Fibroblast of skin of abdomen (primary cell): ENCODE data around the gene GNLY.

Experiments used
- DNase-seq: peaks from one replicate; pipeline ENCODE4 v3.0.0-alpha.2; 2013

The GNLY gene

DNA sequence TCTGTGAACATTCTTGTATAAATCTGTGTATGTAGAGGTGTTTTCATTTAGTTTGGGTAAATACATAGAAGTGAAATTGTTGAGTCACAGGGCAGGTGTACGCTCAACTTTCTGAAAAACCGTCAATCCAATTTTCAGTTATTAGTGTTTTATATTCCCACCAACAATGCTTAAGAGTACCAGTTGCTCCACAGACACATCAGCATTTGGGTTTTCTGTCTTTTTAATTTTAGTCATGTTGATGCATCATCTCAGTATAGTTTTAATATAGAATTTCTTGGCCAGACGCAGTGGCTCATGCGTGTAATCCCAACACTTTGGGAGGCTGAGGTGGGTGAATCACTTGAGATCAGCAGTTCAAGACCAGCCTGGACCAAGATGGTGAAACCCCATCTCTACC is 3.2 kb upstream of the GNLY start:
- no peak for DNase-seq

DNA sequence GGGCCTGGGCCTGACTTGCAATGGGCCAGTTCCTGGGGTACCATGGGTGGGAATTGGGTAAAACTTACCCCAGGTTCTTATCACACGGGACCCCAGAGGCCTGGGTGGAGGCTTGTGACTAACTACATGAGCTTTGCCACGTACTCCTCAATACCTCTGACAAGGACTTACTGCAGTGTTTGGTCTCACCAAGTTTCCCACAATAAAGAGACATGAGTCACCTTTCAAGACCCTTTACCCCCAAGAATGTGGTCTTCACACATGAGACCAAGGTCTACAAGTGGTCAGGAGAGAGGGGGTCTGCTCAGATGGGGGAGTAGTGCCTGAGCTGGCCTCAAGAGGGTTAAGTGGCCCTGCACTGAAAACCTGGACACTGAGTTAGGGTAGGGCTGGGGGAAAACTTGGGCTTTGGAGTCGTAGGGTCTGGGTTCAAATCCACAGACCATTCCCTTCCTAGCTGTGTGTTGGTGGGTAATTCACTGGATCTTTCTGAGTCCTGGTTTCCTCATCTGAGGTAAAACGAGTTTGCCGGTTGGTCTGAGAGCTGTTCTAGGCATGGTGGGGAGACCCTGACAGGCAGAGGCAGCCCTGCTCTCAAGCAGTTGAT is 2.0 kb upstream of the GNLY start:
- DNase-seq = no peak

DNA sequence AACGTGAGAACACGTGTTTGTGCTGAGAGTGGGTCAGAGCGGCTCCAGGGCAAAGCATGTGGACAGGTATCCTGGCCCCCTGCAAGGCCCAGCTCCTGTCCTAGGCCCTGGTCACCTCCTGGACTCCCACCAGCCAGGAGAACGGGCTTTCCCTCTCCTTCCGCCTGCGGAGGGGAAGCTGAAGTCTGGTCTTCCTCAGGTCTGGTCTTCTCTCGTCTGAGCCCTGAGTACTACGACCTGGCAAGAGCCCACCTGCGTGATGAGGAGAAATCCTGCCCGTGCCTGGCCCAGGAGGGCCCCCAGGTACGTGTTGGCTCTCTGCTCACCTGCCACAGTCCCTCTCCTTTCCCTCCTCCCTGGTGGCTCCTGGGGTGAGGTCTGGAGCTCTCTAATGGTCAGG is 963 bp downstream of the GNLY start:
- no peak for DNase-seq

GRCh38 chr2:85695691-85696668 is 1.8 kb downstream of the GNLY start:
- no peak for DNase-seq

DNA sequence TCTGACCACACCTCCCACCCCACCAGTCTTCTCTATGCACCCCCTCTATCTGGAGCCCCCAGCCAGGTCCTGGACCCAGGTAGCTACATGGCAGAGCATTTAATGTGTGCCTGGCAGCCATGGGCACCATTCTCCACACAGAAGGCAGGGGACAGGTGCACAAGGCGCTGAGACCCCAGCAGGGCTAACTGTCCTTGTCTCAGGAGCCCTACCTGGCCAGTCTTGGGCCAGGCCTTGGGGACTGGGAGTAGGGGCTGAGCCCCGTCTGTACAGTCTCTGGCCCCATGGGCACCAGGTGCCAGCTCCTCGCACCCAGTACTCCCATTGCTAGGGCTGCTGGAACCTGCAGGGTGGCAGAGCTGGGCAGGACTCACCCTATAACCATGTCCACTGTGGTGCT is 2.9 kb downstream of the GNLY start:
- no peak for DNase-seq

DNA sequence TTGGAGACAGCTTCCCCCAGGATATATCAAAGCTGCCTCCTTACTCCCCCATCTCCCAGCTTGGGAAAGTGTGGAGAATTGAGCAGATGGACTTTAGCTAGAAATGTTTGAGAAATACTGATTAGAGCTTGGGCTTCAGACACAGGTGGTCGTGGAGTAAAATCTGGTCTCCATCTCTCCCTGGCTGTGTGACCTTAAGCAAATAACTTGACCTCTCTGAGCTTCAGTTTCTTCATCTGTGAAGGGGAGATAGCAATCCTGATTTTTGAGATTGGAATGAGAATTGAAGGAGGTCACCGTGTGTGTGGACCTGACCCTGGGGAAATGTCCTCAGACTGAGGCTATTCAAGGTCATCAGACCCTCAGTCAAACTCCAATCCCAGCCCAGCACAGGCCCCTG is 3.6 kb downstream of the GNLY start:
- DNase-seq = no peak

DNA sequence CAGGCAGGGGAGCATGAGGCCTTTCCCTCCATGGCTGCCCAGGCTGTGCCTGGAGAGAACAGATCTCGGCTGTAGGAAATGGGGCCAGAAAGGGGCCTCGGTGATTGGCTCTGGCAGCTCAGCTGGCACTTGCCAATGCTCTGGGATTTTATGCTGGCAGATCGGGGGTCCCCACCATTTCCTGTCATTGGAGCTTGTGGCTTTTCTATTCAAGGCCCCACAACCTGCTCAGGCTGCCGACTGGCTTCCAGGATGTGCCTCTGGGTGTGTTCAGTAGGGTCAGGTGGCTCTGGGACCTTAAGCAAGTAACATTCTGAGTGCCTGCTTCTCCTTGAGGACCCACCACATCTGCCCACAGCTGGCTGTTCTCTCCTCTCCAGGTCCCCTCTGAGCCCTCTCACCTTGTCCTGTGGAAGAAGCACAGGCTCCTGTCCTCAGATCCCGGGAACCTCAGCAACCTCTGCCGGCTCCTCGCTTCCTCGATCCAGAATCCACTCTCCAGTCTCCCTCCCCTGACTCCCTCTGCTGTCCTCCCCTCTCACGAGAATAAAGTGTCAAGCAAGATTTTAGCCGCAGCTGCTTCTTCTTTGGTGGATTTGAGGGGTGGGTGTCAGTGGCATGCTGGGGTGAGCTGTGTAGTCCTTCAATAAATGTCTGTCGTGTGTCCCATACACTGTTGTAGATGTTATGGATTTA is 4.2 kb downstream of the GNLY start:
- no peak for DNase-seq

DNA sequence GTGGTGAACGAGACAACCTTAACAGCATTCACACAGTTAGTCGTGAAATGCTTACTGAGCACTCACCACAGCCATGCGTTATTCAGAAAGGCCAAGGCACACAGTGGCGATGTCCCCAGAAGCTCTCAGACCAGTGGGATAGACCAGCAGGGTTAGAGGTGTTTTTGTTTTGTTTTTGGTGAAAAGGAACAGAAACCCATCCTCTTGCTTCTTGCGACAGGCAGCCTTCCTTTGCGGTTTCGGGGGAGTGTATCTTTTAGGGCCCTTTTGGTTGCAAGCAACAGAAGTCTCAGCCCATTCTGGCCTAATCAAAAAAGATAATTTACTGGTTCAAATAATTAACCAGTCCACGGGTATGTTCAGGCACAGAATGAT is 4.7 kb downstream of the GNLY start:
- DNase-seq = no peak

DNA sequence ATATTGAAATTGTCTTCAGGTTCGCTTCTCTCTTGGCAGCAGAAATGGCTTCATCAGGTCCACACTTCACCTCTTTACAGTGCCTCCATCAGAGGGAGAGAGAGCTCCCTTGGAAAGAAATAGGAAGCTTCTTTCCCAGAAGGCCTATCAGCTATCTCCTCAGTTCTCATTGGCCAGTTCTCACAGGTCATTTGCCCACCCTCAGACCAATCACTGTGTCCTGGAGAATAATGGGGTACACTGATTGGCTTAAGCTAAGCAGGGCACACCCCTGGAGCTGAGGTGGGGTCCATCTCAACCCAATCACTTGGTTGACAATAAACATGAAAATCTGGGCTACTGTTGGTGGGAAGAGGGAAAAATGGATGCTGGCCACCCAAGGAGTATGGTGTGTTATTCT is 5.2 kb downstream of the GNLY start:
- no peak for DNase-seq

DNA sequence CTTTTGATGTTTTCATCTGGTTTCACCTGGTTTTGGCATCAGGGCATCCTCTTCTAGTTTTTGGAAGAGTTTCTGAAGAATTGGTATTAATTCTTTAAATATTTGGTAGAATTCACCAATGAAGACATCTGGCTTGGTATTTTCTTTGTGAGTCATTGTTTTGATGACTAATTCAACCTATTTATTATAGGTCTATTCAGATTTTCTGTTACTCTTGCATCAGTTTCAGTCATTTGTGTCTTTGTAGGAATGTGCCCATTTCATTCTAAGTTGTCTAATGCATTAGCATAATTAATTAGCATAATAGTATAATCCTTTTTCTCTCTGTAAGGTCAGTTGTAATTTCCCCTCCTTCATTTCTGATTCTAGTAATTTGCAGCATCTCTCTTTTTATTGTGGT is 8.0 kb downstream of the GNLY start:
- DNase-seq = peak; percentile 81

DNA sequence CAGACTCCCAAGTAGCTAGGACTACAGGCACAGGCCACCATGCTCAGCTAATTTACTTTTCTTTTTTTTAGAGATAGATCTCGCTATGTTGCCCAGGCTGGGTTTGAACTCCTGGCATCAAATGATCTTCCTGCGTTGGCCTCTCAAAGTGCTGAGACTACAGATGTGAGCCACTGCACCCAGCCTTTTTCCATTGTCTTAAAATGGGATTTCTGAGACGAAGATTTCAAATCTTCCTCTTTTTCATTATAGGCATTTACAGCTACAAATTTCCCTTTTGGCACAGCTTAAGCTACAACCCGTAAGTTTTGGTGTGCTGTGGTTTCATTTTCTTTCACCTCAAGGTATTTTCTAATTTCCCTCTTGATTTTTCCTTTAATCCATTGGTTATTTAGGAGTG is 8.6 kb downstream of the GNLY start:
- DNase-seq = no peak

DNA sequence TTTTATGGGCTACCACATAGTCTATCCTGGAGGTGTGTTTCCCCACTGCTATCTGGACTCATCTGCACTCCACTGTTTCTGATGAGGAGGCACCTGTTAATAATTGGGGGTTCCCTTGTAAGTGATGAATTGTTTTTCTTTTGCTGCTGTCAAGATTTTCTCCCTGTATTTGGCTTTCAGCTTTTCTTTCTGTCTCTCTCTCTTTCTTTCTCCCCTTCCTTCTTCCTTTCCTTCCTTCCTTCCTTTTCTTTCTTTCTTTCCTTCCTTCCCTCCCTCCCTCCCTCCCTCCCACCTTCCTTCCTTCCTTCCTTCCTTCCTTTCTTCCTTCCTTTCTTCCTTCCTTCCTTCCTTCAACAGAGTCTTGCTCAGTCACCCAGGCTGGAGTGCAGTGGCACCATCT is 9.2 kb downstream of the GNLY start:
- DNase-seq = peak; percentile 14

DNA sequence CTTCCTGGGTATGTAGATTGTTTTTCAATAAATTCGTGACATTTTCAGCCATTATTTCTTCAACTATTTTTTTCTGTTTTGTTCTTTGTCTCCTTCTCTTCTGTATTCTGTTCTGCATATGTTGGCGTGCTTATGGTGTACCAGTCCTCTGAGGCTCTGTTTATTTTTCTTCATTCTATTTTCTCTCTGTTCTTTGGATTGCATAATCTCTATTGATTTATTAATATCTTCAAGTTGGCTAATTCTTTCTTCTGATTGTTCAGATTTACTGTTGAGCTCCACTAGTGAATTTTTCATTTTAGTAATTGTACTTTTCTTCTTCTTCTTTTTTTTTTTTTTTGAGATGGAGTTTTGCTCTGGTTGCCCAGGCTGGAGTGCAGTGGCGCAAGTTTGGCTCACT is 9.9 kb downstream of the GNLY start:
- DNase-seq = no peak

- no peak for DNase-seq
These were observed 10.9 kb downstream of the GNLY start for GRCh38 chr2:85704800-85705679.

DNA sequence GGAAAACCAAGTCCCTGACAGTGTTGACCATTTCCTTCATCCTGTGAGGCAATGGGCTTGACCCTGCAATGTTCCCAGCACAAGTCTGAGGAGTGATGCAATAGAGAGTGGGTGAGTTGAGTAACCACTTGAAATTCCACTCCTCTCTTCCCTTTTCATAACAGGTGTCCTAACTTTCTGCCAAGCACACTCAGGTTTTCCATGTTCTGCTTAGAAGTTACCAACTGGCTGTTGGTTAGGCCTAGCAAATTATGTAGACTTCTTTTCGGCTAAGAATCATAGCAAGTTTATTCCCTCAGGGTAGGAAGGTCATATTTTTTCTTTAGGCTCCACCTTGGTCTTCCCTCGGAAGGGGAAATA is 11.5 kb downstream of the GNLY start:
- peak; percentile 76 for DNase-seq

- DNase-seq = no peak
These were observed 11.9 kb downstream of the GNLY start for GRCh38 chr2:85706063-85706462.

DNA sequence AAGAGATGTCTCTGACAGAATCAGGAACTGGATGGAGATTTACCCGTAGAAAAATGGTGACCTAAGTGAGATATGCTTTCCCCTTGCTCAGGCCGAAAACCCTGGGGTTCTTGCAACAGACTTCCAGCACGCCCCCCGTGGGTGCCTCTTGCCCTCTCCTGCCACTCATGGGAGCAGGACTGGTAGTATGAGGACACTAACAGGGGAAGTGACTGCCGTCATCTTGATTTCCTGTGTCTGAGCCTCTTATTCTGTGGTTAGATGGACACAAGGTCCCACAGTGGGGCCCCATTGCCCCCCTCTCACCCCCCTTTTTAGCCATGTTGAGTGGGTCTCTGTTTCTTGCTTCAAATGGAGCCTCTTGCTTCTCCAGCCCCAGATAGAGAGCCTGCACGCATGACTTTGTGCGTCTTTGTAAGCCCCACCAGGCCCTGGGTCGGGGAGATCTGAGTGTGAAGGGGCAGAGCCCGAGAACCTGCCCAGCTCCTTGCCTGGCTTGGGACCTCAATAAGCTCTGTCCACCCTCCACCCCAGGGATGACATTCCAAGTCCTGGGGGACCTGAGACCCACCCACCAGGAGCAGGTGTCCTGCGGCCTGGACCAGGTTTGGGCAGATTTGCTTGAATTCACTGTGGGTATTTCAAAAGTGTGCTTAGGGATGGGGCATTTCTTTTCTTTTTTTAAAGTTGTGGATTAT is 12.6 kb downstream of the GNLY start:
- DNase-seq = no peak

- peak; percentile 78 for DNase-seq
These were observed 13.1 kb downstream of the GNLY start for GRCh38 chr2:85707304-85707703.

DNA sequence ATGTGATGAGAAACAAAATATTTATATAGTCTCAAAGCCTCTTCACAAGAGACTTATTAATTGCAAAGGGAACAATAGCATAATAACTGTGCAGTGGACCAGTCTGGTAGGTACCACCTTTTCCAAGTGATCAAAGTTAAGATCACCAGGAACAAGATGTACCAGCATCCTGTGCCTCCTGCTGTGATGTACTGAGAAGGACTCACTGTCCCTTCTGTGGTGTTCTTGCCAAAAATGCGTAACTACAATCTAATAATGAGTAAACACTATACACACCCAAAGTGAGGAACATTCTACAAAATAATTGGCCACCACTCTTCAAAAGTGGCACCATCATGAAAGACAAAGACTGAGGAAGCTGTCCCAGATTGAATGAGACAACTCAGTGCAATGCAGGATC is 14.5 kb downstream of the GNLY start:
- DNase-seq = no peak

DNA sequence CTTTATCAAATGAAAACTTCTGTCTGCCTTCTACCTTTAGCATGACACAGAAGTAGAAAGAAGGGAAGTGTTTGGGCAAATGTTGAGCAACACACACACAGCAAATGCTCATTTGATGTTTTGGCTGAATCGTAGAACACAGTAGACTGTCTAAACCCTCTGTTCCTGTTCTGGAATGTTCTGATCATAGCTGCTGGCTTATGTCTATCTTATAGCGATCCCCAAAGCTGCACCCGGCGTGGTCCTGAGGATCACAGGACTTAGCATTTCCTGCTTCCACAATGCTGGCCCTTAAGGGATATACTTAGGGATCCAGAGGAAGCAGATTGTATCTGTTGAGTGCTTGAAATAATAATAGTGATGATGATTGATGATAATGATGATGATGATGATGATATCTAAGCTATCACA is 15.2 kb downstream of the GNLY start:
- no peak for DNase-seq

DNA sequence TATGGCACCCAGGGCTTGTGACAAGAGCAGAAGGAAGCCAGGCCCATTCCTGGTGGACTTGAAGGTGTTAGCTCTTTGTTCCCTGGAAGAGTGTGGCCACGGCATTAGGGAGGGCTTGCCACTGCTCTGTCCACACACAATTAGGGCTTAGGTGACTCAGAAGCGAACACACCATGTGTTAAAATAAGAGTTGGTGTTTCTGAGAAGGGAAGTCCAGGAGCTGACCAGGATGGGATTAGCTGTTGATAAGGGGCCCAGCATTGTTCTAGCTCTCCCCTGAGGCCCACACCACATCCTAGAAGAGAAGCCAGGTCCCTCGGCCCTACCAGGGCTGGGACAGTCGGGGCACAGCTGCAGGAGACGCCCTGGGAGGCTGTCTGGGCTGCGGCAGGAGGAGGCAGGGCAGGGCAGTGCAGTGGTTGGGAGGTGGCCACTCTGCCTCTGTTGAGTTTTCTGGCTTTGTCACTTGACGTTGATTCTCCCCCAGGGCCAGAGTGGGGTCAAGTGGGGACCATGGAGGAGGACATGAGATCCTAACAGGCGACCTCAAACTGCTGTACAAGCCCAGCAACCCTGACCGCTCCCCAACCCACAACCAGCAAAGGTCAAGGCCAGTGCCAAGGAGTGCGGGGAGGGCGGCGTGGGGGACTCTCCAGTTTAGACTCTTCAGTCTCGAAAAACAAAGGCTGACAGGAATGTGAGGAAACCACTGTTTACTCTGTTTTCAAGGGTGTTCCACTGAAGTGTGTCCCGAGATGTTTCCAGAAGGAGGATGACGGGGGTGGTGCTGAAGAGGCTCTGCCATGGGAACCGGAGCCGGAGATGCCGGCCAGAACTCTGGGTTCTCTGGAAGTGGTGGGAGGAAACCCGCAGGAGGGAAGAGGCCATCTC is 16.8 kb downstream of the GNLY start:
- DNase-seq = no peak
